Subcutaneous abdominal adipose tissue (tissue), 5 donors: ENCODE measurements around the gene SEPTIN11.

ENCODE experiments used
- H3K27ac ChIP-seq: one replicate; pipeline ENCODE4 v1.7.0; 2013; ENCODE audit warnings: low read depth, mild to moderate bottlenecking, inconsistent platforms, low read length, moderate library complexity
- H3K27me3 ChIP-seq, 5 donors: one replicate each; pipeline ENCODE4 v1.7.0; 2013; ENCODE audit warnings: low read length in 5 of 5, inconsistent platforms in 1 of 5; ENCODE audit not compliant: control insufficient read depth in 5 of 5, insufficient read depth in 4 of 5
- H3K36me3 ChIP-seq, 5 donors: one replicate each; pipeline ENCODE4 v1.7.0; 2013; ENCODE audit warnings: low read length in 5 of 5; ENCODE audit not compliant: control insufficient read depth in 5 of 5, insufficient read depth in 5 of 5
- H3K4me1 ChIP-seq, 5 donors: one replicate each; pipeline ENCODE4 v1.7.0; 2013; ENCODE audit warnings: low read length in 5 of 5, mild to moderate bottlenecking in 3 of 5, moderate library complexity in 1 of 5; ENCODE audit not compliant: control insufficient read depth in 5 of 5, insufficient read depth in 5 of 5
- H3K4me3 ChIP-seq, 5 donors: one replicate each; pipeline ENCODE4 v1.7.0; 2013; ENCODE audit warnings: low read length in 5 of 5, low read depth in 1 of 5
- H3K9ac ChIP-seq, 5 donors: one replicate each; pipeline ENCODE4 v1.7.0; 2013; ENCODE audit warnings: low read length in 5 of 5, mild to moderate bottlenecking in 4 of 5, moderate library complexity in 3 of 5
- H3K9me3 ChIP-seq, 5 donors: one replicate each; pipeline ENCODE4 v1.7.0; 2013; ENCODE audit warnings: low read length in 5 of 5; ENCODE audit not compliant: control insufficient read depth in 5 of 5
- donor health status: healthy.
- donor health status: healthy.
- donor health status: healthy.
- donor health status: healthy.
- donor health status: healthy.

The SEPTIN11 gene

GRCh38 chr4:76931087-76931486 is 18.5 kb upstream of the SEPTIN11 start:
- Histone ChIP-seq H3K4me3 (no peak overlapping the region), H3K36me3 (no peaks in the 10 kb centered on the region), H3K4me1 (no peaks in the 10 kb centered on the region), H3K9ac (no peak overlapping the region), H3K27ac (no peak overlapping the region), H3K27me3 (no peaks in the 10 kb centered on the region), H3K9me3 (no peaks in the 10 kb centered on the region)

DNA sequence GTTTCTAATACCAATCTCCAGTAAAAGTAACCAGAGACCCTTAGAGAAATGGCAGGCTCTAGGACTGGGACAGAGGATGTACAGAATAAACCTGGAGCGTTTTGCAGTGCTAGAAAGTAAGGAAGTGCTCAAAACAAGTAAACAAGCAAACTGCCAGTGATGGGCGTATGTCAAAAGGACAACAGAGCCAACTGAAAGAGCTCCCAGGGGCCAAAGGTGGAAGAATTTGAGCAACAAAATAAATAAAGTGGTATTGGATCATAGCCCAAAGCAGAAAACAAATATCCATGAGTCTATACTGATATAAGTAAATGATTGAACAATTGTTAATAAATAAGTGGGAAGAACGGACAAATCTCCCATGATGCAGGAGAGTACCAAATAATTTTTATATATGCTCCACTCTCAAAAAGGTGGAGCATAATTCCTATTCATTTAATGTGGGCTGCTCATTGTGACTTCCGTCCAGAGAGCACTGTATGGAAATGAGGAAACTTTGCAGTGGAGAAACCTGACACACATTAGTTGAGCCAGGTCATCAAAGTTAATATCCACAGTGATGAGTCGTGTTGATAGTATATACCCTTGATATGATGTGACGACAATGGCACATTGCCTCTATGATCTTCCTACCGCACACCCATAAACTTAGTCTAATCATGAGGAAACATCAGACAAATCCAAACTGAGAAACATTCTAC is 17.8 kb upstream of the SEPTIN11 start:
- Histone ChIP-seq H3K27me3 (no peaks in the 10 kb centered on the region), H3K4me1 (no peaks in the 10 kb centered on the region), H3K36me3 (no peaks in the 10 kb centered on the region), H3K9ac (no peak overlapping the region), H3K4me3 (no peak overlapping the region), H3K27ac (no peak overlapping the region), H3K9me3 (no peaks in the 10 kb centered on the region)

- Histone ChIP-seq H3K4me1 (peaks cover 0 to 4% (median 0%) of the 10 kb centered on the region in 5 donors), H3K9me3 (peaks cover 0 to 4% (median 0%) of the 10 kb centered on the region in 5 donors), H3K9ac (no peak overlapping the region), H3K36me3 (no peaks in the 10 kb centered on the region), H3K27ac (no peak overlapping the region), H3K4me3 (no peak overlapping the region), H3K27me3 (no peaks in the 10 kb centered on the region)
Measured at GRCh38 chr4:76939184-76939583, 10.4 kb upstream of the SEPTIN11 start.

DNA sequence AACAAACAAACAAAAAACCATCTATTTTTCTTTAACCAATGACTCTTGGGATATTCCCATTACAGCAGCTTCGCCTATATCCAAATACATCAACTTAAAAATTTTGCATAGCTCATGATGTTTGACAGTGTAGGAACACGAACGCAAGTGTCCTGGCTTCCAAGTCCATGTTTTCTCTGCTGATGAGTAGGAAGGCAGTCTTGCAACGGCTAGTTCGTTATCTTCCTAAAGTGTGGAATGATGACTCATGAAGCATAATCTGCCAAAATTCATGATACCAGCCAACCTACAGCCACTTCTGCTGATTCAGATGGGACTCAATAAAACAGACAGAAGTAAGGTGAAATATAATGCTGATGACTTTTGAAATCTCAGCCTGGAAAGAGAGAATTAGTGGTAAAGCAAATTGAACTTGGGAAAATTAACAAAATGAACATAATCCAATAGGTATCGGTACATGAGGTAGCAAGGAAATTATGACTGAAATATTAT is 6.4 kb upstream of the SEPTIN11 start:
- Histone ChIP-seq H3K36me3 (no peaks in the 10 kb centered on the region), H3K9ac (no peak overlapping the region), H3K4me3 (no peak overlapping the region), H3K9me3 (peaks cover 0 to 4% (median 0%) of the 10 kb centered on the region in 5 donors), H3K27ac (no peak overlapping the region), H3K27me3 (no peaks in the 10 kb centered on the region), H3K4me1 (peaks cover under 1 to 10% (median 9%) of the 10 kb centered on the region in 5 donors)

DNA sequence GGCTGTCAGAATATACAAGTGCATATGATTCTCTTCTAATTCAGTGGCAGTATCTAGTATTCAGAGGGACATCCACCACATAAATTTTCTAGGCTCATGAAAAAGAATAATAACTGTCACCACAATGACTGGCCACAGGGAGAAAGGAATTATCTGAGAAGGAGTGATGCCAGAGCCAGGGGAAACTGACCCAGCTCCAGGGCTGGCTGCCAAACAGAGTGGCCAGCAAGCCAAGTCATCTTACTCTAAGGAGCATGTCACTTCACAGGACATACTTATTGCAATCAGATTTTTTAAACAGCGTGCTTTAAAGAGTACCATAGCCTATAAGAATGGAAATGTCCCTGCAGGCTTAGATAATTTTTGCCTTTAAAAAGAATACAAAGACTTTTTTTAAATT is 5.8 kb upstream of the SEPTIN11 start:
- Histone ChIP-seq H3K4me1 (peaks cover 5 to 16% (median 15%) of the 10 kb centered on the region in 5 donors), H3K36me3 (no peaks in the 10 kb centered on the region), H3K9ac (no peak overlapping the region), H3K27ac (no peak overlapping the region), H3K27me3 (peaks cover 0 to 2% (median 0%) of the 10 kb centered on the region in 5 donors), H3K9me3 (peaks cover 0 to 4% (median 0%) of the 10 kb centered on the region in 5 donors), H3K4me3 (no peak overlapping the region)

DNA sequence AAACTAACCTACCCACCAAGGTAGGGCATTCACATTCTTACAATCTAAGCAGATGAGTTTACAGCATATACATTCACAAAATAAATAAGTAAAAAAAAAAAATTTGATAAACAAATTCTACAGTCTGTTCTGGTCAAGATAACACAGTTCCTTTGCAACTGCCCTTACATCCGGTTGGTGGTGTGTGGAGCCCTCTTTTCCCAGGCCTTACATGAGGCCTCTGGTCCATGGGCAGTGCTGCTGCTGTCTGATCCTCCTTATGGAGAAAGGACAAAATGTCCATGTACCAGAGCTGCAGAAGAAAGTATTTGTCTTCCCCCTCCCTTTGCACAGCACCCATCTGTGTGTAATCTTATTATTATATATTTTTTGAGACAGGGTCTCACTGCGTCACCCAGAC is 2.2 kb upstream of the SEPTIN11 start:
- Histone ChIP-seq H3K9me3 (no peaks in the 10 kb centered on the region), H3K4me1 (peaks cover 5 to 42% (median 32%) of the 10 kb centered on the region in 5 donors), H3K9ac (no peak overlapping the region), H3K36me3 (no peaks in the 10 kb centered on the region), H3K27ac (no peak overlapping the region), H3K27me3 (peaks cover 0 to 2% (median 0%) of the 10 kb centered on the region in 5 donors), H3K4me3 (no peak overlapping the region)

- H3K36me3 ChIP-seq, result no peaks in the 10 kb centered on the region
- no peaks in the 10 kb centered on the region for H3K9me3 ChIP-seq
- H3K27ac ChIP-seq, result peak overlapping the region; percentile 92
- peaks cover 0 to 2% (median 0%) of the 10 kb centered on the region in 5 donors for H3K27me3 ChIP-seq
- H3K9ac ChIP-seq, result peak overlapping the region; percentile 48 to 88 (median 79)
- peaks cover 5 to 53% (median 44%) of the 10 kb centered on the region in 5 donors for H3K4me1 ChIP-seq
- H3K4me3 ChIP-seq, result peak overlapping the region; percentile 62 to 96 (median 89)
Measured at GRCh38 chr4:76948443-76949275, 893 bp upstream of the SEPTIN11 start.

DNA sequence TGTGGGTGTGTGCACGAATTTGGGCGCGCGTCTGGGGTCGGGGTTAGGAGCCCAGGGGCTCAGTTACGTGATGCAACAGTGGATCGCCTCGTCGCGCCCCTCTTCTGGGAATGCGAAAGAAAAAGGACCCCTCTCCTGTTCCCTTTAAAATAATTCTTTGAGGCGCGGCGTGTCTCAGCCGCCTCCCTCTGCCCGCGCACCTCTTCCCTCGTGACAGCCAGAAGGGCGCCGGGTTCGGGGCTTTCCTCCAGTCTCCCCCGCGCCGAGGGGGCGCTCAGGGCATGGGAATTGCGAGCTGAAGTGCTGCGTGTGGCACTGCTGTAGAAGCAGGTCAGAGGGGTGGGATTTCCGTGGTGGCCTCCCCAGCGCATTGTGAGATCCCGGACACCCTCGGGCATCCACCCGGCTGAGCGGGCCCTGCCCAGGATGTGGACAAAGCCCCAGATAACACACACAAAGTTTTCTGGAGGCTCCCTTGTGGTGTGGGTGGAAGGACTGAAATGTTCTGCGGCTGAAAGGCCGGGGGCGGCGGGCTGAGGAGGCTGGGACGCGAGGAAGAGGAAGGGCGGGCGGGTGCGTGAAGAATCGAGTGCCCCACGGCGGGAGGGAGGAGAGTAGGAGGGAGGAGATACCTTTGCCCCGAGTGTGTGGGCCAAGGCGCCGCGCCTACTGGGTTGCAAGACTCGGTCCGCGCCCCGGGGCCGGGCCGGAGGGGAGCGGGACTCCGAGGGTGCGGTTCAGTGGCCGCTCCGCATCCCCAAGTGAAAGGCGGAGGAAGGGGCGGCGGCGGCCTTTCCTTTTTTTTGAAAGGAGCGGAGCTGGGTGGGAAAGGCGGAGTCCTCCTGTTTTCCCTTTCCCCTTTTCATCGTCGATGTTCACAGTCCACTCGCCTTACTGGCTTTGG is 752 bp downstream of the SEPTIN11 start:
- peak overlapping the region; percentile 85 to 96 (median 87) for H3K9ac ChIP-seq
- peaks cover 0 to 2% (median 0%) of the 10 kb centered on the region in 5 donors for H3K27me3 ChIP-seq
- peak overlapping the region; percentile 87 to 96 (median 94) for H3K4me3 ChIP-seq
- H3K27ac ChIP-seq, result peak overlapping the region; percentile 92
- H3K36me3 ChIP-seq, result no peaks in the 10 kb centered on the region
- H3K9me3 ChIP-seq, result no peaks in the 10 kb centered on the region
- peaks cover 5 to 66% (median 57%) of the 10 kb centered on the region in 5 donors for H3K4me1 ChIP-seq

DNA sequence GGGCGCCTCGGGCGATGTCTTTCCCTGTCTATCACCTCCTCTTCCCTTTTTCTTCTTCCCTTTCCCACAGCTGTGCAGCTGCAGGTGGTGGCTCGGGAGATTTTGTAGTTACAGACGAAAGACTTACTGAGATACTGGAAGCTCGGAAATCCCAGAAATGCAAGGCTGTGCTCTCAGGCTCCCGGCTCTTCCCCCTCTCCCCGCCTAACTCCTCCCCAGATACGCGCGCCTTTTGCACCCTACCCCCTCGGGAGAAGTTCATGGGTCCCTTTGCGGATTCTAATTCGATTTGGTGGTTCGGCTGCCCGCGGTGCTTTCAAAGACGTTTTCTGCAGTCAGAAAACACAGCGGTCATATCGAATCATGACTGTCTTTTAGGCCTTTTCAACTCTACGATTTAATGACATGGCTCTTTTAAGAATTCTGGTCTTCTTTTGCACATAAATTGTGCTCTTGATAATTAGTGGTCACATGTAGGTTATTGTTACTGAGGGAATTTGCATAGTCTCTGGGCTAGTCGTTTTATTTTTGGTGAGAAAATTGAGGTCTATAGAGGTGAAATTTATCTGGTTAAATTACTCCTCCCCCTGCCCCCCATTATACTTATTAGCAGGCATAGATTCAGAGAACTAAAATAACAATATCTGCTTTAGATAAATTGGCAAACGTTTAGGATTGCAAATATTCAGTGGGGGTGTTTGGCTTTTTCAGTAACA is 1.6 kb downstream of the SEPTIN11 start:
- H3K27ac ChIP-seq, result peak overlapping the region; percentile 92
- H3K4me3 ChIP-seq, result peak overlapping the region; percentile 87 to 96 (median 94)
- H3K36me3 ChIP-seq, result no peaks in the 10 kb centered on the region
- peak overlapping the region; percentile 85 to 96 (median 87) for H3K9ac ChIP-seq
- H3K4me1 ChIP-seq, result peaks cover 5 to 71% (median 65%) of the 10 kb centered on the region in 5 donors
- peaks cover 0 to 2% (median 0%) of the 10 kb centered on the region in 5 donors for H3K27me3 ChIP-seq
- no peaks in the 10 kb centered on the region for H3K9me3 ChIP-seq
